ENCODE data around the gene SPTBN1. TPM values are rescaled to one million over a fixed set of nuclear protein-coding genes. Genes with fewer than 3 reads are reported as not detected.

Gene SPTBN1
- total RNA-seq, 4 donors from 2014 or later, result 189 to 423 (median 341) TPM

DNA sequence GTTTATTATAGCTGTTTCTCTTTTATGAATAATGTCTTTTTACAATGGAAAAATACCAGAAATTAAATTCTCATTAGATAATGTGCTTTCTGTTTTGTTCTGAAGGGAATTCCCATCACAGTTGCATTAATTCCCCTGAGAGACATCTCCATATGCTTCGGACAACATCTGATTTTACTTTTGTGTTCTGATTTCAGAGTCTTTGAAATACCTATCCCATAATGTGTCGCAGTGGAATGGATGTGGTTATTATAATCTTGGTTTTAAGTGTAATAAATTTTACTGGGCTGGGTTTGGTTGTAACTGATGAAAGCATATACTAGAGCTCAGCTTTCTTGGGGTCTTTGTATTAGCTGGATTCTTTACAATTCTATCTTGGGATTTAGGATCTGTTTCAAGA is 12.5 kb downstream of the SPTBN1 start:
- no peak for TF ChIP-seq POLR2A (IDR thresholded peaks at IDR 0.05)
- TF ChIP-seq, protein P1, sequence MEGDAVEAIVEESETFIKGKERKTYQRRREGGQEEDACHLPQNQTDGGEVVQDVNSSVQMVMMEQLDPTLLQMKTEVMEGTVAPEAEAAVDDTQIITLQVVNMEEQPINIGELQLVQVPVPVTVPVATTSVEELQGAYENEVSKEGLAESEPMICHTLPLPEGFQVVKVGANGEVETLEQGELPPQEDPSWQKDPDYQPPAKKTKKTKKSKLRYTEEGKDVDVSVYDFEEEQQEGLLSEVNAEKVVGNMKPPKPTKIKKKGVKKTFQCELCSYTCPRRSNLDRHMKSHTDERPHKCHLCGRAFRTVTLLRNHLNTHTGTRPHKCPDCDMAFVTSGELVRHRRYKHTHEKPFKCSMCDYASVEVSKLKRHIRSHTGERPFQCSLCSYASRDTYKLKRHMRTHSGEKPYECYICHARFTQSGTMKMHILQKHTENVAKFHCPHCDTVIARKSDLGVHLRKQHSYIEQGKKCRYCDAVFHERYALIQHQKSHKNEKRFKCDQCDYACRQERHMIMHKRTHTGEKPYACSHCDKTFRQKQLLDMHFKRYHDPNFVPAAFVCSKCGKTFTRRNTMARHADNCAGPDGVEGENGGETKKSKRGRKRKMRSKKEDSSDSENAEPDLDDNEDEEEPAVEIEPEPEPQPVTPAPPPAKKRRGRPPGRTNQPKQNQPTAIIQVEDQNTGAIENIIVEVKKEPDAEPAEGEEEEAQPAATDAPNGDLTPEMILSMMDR (IDR thresholded peaks at IDR 0.05), result no peak
- Histone ChIP-seq H3K4me1 (peaks cover 16 to 24% of the 10 kb centered on the region in 2 donors), H3K27me3 (no peaks in the 10 kb centered on the region), H3K27ac (peak overlapping the region; percentile 54 to 80), H3K4me3 (no peak overlapping the region), H3K36me3 (no peaks in the 10 kb centered on the region), H3K9me3 (no peaks in the 10 kb centered on the region)
- DNase-seq, result no peak
- intact Hi-C loops (cut with DNase I; ENCODE audit: low total_unique reads), result no loop called here

DNA sequence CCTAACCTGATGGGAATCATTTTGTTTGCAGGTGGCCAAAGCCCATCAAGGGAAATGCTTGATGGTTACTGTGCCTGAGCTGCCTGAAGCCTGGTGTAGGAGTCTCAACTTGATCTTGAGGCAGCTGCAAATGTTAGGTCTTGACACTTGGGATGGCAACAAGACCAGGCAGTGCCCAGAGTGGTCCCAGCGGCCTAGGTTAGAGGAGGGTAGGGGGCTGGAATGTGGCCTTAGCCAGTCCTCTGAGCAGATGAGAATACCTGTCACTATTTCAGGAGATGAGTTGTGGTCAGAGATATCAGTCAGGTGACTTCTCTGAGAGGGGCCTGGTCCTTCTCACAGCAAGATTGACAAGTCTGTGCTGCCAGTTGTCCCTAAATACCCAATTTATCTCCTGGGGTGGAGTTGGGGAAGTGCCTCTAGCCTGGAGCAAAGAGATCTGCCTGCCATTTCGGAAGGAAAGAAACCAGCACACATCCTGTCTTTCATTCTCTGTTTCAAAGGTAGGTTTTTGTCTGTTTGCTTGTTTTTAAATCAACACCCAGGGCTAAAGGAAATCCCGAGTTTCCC is 13.4 kb downstream of the SPTBN1 start:
- Histone ChIP-seq H3K27me3 (no peaks in the 10 kb centered on the region), H3K27ac (peak overlapping the region; percentile 54 to 80), H3K4me1 (peaks cover 16 to 24% of the 10 kb centered on the region in 2 donors), H3K4me3 (no peak overlapping the region), H3K36me3 (no peaks in the 10 kb centered on the region), H3K9me3 (no peaks in the 10 kb centered on the region)
- no peak for DNase-seq
- TF ChIP-seq POLR2A (IDR thresholded peaks at IDR 0.05), result no peak
- TF ChIP-seq, protein P1 (IDR thresholded peaks at IDR 0.05), result no peak
- intact Hi-C loops (cut with DNase I; ENCODE audit: low total_unique reads), result no loop called here

DNA sequence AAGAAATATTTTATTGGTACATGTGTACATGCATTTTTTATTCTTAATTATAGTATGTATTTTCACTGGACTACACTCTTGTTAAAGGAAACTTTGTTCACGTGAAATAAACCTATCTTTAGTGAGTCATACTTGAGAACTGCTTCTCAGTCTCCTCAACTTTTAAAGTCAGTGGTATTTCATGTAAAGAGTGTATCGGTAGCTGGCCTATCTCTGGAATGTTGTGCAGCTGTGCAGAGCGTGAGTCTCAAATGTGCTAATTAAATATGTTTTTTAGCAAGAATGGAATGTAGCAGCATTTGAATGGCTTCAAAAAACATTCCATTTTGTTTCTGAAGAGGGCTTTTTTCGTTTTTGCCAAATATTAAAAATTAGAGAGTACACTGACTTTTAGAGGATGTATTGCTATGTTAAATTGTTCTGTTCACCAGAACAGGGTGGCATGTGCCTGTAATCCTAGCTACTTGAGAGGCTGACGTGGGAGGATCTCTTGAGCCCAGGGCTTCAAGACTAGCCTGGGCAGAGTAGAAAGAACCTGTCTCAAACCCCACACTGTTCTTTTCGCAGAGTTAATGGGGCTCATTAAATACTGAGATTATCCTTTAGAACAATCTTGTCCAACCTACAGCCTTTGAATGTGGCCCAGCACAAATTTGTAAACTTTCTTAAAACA is 14.3 kb downstream of the SPTBN1 start:
- no peak for DNase-seq
- Histone ChIP-seq H3K36me3 (no peaks in the 10 kb centered on the region), H3K27ac (peak overlapping the region; percentile 32 to 80), H3K4me1 (peaks cover 16 to 24% of the 10 kb centered on the region in 2 donors), H3K9me3 (no peaks in the 10 kb centered on the region), H3K27me3 (no peaks in the 10 kb centered on the region), H3K4me3 (no peak overlapping the region)
- intact Hi-C loops (cut with DNase I; ENCODE audit: low total_unique reads), result no loop called here
- no peak for TF ChIP-seq POLR2A (IDR thresholded peaks at IDR 0.05)
- TF ChIP-seq, protein P1 (IDR thresholded peaks at IDR 0.05), result no peak

DNA sequence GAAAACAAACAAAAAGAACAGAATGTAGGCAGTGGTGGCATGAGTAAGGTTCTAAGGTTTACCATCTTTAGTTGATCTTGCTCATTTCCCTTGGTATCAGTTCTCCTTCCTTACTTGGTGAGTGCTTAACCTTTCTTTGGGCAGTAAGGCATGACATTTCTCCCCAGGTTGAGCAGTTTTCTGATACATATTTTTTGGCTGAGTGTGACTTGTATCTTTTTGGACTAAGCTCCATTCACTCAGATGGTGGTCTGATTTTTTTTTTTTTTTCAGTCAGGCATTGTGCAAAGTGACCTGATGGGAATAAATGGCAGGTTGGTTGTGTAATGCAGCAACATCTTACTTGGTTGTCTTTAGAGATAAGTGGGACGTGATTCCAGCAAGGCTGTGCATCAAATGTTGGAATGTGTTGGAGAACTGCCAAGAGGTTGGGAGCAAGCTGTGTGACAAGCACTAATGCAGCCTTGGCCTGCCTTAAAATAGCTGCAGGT is 15.1 kb downstream of the SPTBN1 start:
- no peaks in the 10 kb centered on the region for H3K36me3 ChIP-seq
- no peaks in the 10 kb centered on the region for H3K27me3 ChIP-seq
- intact Hi-C loops (cut with DNase I; ENCODE audit: low total_unique reads), result no loop called here
- TF ChIP-seq, protein P1 (IDR thresholded peaks at IDR 0.05), result no peak
- TF ChIP-seq POLR2A (IDR thresholded peaks at IDR 0.05), result no peak
- H3K4me1 ChIP-seq, result peaks cover 20 to 24% of the 10 kb centered on the region in 2 donors
- peak in 1 of 2 donors; percentile 51 for DNase-seq
- H3K9me3 ChIP-seq, result no peaks in the 10 kb centered on the region
- peak overlapping the region; percentile 32 to 80 for H3K27ac ChIP-seq
- H3K4me3 ChIP-seq, result no peak overlapping the region

DNA sequence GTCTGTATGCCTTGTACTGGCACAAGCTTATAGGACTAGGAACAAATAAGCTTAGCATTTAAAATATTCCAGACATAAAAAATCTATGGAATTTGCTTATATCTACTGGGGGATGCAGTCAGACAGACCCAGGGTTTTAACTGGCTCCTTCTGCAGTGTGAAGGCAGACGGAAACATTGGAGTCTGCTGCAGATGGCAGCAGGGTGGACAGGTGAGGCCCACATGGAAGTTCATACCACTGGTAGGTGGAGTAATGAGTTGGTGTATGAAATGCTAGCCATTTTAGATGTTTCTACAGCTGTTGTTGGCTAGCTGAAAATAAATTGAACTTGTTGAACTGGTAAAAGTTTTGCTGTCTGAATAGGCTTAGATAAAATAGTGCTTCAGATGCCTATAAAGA is 17.7 kb downstream of the SPTBN1 start:
- Histone ChIP-seq H3K36me3 (no peaks in the 10 kb centered on the region), H3K9me3 (no peaks in the 10 kb centered on the region), H3K4me1 (peaks cover 15 to 21% of the 10 kb centered on the region in 2 donors), H3K27me3 (no peaks in the 10 kb centered on the region), H3K27ac (no peak overlapping the region), H3K4me3 (no peak overlapping the region)
- no peak for DNase-seq
- intact Hi-C loops (cut with DNase I; ENCODE audit: low total_unique reads), result no loop called here
- TF ChIP-seq, protein P1 (IDR thresholded peaks at IDR 0.05), result no peak
- no peak for TF ChIP-seq POLR2A (IDR thresholded peaks at IDR 0.05)

All from uterus (tissue), 4 donors.